Fibroblast of the conjunctiva (primary cell): Measurements from ENCODE around the gene FBXW5.

Source experiments
- DNase-seq: peaks from one replicate; pipeline ENCODE4 v3.0.0-alpha.2; 2010; ENCODE audit warnings: low read depth

The FBXW5 gene

DNA sequence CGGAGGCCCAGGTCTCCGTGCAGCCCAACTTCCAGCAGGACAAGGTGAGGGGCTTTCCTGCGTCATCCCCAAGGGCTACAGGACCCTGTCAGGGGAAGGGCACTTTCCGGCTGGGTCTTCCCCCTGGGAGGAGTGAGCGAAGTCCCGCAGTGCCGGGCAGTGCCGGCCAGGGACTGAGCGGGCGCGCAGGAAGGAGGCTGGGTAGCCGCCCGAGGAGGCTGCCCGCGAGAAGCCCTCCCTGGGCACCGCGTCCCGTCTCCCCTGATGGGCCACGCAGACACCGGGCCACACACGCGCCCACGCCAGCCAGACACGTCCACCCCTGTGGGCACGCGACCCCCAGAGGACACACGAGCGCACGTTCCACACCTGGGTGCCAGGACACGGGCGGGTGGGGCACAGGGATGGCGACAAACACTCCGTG lies 33.1 kb upstream of the FBXW5 start:
- DNase-seq: no peak

DNA sequence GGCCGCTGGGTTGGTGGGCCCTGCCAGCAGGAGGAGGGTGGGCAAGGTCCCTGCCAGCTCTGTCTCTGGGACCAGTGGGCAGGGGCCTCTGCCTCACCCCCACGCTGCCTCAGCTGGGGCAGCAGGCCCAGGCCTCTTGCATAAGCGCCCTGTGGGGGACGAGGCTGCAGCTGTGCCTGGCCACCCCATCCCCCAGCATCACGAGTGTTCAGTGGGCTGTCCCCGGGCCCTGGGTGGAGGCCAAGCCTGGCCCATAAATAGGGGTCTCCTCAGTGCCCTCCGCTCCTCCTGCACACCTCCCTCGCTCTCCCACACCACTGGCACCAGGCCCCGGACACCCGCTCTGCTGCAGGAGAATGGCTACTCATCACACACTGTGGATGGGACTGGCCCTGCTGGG lies 32.7 kb upstream of the FBXW5 start, which contains the start of gene PTGDS:
Gene PTGDS (plus strand): TSS at position 282 of the 400 bp plus-strand sequence. CDS start 75 bp downstream, at position 357.
- no peak for DNase-seq

DNA sequence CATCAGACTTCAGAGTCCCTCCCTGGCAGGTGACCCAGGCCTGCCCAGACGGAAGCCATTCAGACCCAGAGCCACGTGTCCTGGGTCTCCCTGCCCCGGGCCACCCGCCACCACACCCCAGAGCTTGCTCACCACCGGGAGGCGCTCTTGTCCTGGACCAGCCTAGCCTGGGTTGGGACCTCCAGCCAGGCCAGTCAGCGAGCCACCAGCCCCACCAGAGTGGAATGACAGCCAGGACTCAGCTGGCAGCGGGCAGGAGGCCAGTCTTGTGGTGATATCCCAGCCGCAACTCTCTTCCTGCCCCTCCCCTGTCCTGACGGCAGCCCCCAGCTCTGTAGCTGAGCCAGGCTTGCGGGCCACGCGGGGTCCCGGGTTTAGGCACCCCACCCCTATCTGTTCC lies 31.1 kb upstream of the FBXW5 start:
- DNase-seq: no peak

DNA sequence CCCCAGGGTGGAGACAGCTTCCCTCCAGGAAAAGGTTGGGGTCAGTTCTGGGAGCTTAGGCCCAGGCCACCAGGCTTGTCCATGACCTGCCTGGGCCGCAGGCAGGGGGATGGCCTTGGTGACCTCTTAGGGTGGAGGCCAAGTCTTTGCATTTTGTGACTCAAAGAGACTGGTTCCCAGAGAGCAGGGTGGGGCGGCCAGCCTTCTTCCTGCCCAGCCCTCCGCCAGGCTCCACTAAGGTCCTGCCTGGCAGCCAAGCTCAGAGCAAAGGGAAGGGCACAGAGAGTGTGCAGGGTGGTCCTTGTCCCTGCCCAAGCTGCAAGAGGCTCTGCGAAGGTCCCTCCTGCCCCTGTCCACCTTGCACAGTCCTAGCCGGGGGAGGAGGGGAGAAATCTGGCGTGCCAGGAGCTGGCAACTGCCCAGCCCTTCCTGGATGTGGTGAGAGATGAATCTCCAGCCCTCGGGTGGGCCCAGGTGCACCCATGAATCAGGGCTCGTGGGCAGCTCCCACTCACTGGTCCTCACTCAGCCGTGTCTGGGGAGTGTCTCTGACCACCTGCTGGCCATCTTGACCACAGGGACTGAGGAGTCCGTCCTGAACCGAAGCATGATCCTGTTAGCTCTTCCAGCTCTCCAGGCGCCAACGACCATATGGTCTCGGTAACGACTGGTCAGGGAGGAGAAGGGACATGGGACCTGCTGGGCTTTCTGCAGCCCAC lies 30.4 kb upstream of the FBXW5 start:
- no peak for DNase-seq

DNA sequence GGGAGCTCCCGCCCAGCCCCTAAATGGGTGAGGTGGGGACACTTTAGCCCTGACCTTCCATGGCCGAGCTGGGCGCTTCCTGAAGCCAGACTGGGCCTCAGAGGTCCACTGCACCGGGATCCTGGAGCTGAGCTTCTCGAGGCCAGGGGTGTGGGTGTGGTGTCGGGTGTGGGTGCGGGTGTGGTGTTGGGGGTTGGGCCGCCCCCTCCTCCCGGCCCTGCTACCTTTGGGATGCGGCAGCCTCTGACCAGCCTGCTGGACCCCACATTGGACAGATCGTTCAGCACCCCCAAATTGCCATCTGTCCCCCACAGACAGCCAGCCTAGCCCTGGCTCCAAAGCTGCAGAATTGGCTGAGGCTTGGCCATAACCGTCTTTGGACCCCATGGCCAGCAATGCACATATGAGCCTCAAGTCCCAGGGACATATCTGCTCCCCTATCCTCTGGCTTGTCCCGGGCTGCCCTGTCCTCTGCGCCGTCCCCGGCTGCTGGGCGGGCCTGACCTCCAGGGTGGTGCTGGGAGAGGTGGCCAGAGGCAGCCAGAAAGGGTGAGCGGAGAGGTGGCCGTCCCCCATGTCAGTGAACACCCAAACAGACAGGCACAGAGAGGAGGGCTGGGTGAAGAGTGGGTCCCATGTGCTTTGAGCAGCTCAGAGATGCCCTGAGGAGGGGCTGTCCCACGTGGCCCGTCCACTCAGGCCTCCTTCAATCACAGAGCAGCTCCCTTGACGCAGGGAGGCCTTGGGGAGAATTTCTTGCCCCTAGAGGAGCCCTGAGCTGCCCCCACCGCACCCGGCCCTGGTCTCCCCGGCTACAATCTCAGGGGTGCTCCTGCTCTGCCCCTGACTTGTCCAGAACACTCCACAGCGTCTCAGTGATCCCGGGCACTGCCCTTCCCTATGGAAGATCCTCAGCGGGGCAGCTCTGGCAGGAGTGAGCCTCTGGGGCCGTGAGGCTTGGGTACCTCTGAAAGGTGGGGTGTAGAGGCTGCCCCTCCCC lies 29.4 kb upstream of the FBXW5 start:
- no peak for DNase-seq

DNA sequence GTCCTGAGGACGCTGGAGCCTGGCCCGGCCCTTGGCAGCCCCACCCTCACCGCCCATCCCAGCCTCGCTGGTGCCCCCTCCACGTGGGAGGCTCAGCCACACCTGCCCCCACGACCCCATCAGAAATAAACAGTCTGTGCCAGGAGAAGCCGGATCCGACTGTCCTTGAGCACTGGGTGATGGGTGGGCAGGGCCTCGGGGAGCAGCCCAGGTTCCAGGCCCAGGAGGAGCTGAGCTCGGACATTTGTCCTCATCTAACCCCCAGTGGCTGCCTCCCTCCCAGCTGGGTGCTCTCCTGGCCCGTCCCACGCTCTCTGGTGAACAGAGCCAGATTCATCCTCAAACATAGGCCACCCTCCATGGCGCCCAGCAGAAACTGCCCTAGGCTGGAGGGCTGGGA lies 28.2 kb upstream of the FBXW5 start:
- DNase-seq: no peak

DNA sequence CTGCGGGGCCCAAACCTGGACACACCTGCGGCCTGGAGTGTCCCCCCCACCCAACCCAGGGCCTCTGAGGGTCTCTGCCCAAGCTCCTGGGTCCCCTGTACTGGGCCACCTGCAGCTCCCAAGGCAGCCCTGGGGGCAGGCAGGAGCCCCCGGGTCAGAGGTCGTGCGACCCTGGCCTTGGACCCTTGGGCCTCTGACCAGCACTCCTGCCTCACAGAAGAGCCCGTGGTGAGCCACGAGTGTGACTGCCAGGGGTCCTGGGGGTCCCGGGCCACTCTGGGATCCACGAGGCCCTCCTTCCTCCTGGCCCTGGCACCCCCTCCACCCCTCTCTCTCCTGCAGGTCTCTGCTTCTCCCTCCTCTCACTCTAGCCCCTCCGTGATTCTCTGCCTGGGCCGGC lies 27.8 kb upstream of the FBXW5 start:
- no peak for DNase-seq

DNA sequence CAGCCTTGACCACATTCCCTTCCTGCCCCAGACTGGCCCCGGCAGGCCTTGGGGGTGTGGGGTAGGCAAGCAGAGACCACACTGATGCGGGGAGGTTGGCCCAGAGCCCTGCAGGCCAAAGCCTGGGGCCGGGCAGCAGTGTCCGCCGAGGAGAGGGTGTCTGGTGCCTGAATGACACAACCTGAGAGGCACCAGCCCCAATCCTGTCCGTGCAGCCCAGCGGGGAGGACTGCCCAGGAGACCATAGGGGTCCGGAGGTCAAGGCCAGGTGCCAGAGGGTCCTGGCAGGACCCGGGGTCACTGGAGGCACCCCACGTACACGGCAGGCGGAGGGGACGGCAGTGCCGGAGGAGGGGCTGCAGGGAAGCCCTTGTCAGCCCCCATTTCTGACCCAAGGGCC lies 27.2 kb upstream of the FBXW5 start:
- no peak for DNase-seq

DNA sequence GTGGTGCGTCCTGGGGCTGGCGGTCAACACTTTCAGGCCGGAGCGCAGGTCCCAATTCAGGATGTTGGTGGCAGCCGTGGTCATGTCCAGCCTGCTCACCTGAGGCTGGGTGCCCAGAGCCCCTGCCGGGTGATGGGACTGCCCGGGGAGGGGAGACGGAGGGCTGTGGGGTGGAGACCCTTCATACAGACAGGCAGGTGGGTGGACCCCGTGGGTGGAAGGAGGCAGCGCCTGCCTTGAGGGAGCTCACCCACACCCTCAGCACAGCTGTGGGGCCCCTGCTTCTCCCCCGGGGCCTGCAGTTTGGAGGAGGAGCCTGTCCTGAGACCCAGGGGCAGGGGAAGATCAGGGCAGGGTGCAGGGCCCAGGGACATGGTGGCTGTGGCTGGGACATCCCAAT lies 25.8 kb upstream of the FBXW5 start:
- no peak for DNase-seq

DNA sequence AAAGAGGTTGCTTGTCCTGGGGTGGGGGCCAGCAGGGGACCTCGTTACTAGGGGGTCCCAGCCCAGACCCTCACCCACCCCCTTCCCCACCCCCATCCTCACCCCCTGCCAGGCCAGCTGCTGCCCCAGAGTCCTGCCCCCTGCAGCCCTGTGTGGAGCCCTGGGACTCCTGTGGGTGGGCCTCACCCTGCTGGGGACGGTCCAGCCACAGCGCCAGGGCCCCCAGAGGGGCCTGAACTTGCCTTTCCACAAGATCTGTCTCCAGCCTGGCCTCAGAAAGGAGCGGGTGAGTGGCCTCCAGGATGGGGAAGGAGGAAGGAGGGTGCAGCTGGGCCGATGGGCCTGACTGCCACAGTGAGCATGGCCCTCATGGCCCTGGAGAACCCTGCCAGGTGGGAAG lies 25.2 kb upstream of the FBXW5 start:
- DNase-seq: no peak

DNA sequence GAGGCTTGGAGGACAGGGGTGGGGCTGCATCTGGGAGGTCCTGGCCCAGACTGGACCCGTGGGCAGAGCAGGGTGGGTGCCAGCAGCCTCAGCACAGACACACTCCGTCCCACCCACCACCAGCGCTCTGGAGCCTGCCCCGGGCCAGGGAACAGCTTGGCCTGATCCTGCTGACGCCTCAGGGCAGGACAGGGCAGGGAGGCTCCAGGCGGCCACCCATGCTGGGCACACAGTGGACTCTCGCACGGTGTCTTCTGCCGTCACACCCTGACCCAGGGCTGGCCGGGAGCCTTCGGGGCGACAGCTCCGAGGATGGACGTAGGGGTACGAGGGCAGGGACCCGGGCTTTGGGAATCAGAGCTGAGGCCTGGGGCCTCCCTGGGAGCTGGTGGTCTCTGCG lies 24.6 kb upstream of the FBXW5 start:
- DNase-seq: no peak

DNA sequence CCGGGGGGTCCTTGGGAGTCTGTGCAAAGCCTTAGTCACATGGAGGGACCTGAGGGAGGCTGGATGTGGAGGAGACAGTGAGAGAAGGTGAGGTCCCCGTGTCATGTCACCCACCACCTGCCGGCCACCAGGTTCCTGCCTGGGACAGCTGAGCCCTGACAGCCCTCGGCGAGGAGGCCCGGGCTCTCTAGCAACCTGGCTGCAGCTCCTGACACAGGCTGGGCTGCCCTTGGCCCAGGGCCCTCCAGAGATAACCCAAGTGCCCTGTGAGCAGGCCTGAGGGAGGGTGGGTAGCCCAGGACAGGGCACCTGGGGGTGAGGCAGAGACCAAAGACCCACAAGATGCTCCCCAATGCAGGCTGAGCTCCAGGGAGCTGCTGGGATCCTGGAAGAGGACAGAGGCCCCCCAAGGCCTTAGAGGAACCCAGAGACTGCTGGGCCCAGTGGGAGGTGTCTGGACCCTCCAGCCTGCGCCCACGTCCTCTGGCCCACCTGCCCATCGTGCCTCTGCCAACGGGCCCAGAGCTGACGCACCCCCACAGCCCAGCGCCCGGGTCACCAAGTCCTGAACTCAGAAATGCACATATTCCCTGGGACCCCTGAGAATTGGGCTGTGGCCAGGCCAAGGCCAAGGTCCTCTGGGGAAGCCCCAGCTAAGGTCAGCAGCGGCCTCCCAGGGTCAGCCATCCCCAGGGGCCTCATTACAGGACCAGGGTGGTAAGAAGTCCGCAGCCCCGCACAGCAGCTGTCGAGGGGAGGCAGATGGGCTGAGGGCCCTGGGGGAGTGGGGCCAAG lies 24.0 kb upstream of the FBXW5 start:
- no peak for DNase-seq

DNA sequence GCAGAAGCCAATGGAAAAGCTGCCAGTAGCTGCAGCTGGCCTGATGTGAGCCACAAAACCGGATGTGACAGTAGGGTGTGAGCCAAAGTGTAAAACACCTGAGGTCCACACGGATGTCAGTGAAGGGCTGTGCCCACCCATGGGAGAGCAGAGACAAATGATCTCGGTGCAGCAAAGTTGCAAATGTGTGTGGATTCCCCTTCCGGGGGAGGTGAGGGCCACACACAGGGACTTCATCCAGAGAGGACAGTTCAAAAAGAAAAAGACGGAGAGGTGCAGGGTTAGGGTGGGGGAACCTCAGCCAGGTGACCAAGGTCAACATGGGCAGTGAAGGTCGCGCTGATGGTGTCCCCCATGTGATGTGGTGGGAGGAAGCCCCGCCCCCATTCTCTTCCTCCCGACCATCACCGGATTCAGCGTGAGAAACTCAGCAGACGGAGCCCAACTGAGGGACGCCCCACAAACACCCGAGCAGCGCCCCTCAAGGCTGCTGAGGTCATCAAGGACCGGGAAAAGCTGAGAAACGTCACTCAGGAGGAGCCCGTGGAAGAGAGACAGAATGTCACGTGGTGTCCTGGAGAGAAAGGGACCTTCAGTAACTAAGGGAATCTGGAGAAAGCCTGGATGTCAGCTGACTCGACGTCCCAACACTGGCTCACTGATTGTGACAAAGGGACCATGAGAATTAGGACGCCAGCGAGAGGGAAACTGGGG lies 21.4 kb upstream of the FBXW5 start:
- no peak for DNase-seq

DNA sequence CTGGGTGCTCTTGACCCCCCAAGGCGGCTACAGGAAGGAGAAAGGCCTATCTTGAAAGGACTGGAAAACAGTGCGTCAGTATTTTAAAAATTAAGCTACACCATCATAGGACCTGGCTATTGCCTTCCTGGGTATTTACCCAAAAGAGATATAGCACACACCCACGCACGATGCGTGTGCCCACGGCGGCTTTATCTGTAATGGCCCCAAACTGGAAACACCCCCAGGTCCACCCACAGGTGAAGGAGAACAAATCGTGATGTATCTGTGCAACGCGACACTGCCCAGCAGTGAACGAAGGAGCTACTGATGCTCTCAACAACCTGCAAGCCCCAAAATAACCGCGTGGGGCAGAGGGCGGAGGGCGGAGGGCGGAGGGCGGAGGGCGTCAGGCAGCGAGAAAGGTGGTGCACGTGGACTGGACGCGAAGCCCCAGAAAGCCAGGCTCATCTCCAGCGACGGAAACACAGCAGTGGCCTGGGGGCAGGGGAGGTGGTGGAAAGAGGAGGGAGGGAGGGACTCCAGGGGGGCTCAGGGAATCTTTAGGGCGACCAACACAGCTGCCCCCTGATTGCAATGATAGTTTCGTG lies 20.4 kb upstream of the FBXW5 start:
- DNase-seq: no peak

DNA sequence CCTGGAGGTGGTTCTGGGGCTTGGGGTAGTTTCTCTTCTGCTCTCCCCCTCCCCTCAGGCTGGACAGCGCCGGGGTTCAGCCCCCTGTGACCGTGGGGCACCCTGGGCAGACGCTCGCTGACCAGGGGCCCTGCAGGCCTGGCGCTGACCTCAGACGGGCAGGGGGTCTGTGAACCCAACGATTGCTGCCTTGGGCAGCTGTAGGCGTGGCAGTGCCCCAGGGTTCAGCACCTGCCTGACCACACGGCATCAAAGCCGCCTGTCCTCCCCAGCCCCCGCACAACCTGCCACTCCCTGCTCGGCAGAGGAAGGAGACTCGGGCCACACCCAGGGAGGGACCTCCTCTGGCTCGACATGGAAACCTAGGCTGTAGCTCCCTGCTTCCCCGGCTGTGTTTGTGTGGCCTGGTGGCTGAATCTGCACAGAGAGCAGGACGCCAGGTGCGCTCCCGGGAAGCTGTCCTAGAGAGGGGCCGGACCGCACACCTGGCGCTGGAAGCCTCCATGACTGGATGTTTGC lies 19.7 kb upstream of the FBXW5 start:
- DNase-seq: no peak

DNA sequence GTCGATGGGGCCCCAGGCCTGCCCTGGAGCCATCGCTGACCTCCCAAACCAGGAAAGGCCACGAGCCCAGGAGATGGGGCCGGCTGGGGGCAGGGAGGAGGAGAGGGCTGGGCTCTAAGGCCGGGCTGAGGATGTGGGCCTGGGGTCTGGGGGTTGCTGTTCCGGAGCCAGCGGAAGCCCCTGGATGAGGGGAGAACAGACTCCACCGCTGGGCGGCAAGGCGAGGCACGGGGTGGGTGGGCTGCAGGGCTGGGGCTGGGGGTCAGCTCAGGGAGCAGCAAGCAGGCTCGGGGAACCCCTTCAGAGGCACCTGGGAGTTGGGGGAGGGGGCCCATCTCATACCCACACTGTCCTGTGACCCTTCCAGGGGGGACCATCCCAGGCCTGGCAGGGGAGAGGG lies 19.2 kb upstream of the FBXW5 start:
- no peak for DNase-seq

DNA sequence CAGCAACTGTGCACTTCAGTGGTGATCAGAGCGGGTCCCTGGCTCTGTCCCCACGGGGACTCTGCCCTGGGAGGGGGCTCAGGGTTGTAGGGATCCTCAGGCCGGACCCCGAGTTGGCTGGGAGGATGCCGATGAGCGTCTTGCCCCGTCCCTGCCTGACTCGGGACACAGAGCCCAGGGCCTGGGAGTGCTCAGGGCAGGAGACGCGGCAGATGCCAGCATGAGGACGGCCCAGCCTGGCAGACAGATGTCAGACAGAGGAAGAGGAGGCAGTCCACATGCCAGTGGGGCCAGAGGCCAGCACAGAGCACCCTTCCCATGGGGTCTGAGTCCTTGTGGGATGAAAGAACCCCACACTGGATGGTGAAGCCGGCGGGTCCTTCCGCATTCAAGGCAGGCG lies 18.8 kb upstream of the FBXW5 start:
- no peak for DNase-seq

DNA sequence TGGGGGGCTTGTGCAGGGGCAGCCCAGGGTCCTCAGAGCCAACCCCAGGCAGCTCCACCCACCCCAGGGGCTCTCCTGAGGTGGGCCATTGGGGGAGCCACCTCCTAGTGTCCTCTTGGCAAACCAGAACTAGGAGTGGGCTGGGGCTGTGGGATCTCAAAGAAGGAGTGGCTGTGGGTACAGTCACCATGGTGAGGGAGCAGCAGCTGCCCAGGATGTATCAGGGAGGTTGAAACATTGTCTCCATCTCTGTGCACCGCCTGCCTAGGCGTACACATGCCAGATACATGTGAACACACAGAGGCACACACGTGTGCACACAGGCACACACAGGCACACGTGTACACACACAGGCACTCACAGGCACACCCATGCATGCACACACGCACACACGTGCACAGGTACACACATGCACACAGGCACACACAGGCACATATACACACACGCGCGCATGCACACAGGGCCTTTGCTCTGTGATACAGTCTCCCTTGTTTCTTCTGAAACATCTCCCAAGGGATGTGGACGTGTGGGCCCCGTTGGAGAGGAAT lies 18.2 kb upstream of the FBXW5 start:
- DNase-seq: no peak

DNA sequence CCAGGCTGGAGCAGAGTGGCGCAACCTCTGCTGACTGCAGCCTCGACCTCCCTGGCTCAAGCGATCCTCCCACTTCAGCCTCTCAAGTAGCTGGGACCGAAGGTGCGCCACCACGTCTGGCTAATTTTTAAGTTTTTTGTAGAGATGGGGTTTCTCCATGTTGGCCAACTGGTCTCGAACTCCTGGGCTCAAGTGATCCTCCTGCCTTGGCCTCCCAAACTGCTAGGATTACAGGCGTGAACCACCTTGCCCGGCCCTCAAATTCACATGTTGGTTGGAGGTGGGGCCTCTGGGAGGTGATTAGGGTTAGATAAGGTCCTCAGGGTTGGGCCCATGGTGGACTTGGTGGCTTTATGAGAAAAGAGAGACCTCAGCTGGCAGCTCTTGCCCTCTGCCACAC lies 17.6 kb upstream of the FBXW5 start:
- DNase-seq: no peak

DNA sequence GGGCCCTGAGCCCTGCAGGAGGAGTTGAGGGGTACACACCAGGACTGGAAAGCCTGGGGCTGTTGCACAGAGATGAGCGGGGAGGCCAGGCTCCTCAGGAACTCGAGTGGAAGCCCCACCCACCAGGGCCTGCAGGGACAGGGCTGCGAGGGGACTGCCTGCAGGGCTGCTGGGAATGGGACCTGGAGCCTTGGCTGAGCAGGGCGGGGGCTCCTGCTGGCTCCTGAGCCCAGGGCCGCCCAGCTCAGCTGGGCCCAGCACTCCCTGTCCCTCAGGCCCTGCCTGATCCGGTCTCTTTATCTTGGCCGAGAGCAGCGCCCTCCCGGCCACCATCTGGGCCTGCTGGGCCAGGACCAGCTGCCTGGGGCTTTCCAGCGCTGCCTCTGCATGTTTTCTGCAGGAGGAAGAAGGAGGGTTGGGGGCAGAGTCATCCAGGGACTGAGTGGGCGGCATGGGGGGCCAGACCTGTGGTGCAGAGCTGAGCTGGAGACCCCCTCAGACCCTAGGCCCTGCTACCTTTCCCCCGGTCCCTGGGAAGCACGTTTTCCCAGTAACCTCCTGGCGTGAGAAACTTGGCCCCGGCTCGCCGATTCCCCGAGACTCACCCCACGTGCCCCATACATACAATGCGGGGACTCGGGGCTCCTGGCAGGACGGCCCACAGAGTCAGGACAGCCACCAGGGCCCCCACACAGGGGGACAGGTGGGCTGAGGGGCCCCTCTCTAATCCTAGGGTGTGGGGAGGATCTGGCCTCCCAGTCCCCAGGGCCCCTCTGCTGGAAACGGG lies 16.9 kb upstream of the FBXW5 start:
- no peak for DNase-seq
